B cell (primary cell): ENCODE measurements around the gene A2ML1.
"Not testable (repeated sequence)": the region's sequence is repeated elsewhere in the genome, so short reads cannot be mapped to it uniquely, and the experiment has no call there.

Experiments used
- EZH2 ChIP-seq: IDR thresholded peaks from 2 replicates; pipeline ENCODE4 v1.6.1; 2012; ENCODE audit warnings: borderline replicate concordance, low read depth, mild to moderate bottlenecking, moderate library complexity, low read length; ENCODE audit not compliant: insufficient read depth, poor library complexity, severe bottlenecking
- TF ChIP-seq, protein P1 (sequence below): fragments of 200-600 bp; IDR thresholded peaks from one replicate; pipeline ENCODE4 v1.8.0; 2022; ENCODE audit warnings: antibody characterized with exemption, mild to moderate bottlenecking

DNA sequence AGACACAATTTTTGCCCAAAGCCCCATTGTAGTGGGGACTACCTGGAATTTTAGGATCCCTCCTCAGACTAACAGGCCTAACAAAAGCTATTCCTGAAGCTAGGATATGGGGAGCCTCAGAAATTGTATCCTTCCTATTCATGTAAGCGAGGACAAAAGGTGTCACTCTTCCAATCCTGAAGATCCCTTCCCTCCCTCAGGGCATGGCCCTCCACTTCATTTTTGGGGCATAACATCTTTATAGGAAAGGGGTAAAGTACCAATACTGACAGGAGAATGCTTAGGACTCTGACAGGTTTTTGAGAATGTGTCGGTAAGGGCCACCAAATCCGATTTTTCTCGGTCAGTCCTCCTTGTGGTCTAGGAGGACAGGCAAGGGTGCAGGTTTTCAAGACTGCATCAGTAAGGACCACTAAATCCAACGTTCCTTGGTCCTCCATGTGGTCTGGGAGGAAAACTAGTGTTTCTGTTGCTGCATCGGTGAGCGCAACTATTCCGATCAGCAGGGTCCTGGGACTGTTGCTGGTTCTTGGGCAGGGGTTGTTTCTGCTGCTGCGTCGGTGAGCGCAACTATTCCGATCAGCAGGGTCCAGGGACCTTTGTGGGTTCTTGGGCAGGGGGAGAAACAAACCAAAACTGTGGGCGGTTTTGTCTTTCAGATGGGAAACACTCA, 32.9 kb upstream of the A2ML1 start:
- TF ChIP-seq, protein P1, sequence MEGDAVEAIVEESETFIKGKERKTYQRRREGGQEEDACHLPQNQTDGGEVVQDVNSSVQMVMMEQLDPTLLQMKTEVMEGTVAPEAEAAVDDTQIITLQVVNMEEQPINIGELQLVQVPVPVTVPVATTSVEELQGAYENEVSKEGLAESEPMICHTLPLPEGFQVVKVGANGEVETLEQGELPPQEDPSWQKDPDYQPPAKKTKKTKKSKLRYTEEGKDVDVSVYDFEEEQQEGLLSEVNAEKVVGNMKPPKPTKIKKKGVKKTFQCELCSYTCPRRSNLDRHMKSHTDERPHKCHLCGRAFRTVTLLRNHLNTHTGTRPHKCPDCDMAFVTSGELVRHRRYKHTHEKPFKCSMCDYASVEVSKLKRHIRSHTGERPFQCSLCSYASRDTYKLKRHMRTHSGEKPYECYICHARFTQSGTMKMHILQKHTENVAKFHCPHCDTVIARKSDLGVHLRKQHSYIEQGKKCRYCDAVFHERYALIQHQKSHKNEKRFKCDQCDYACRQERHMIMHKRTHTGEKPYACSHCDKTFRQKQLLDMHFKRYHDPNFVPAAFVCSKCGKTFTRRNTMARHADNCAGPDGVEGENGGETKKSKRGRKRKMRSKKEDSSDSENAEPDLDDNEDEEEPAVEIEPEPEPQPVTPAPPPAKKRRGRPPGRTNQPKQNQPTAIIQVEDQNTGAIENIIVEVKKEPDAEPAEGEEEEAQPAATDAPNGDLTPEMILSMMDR, result not testable (repeated sequence)
- not testable (repeated sequence) for TF ChIP-seq EZH2
